Measurements from ENCODE around the gene ZBTB7A.
A peak's percentile ranks its signal among the peaks of the same experiment; 100 is the strongest.

The ZBTB7A gene

GRCh38 chr19:4053423-4054324 is 13.0 kb downstream of the ZBTB7A start:
- no peak for DNase-seq

GRCh38 chr19:4052993-4053422 is 13.7 kb downstream of the ZBTB7A start:
- no peak for DNase-seq

GRCh38 chr19:4052114-4052992 is 14.3 kb downstream of the ZBTB7A start:
- peak in 5 of 14 donors; percentile 26 to 85 (median 34) for DNase-seq

GRCh38 chr19:4051175-4052101 is 15.3 kb downstream of the ZBTB7A start:
- peak in 2 of 14 donors; percentile 15 to 50 for DNase-seq

GRCh38 chr19:4049432-4049831 is 17.3 kb downstream of the ZBTB7A start:
- peak in 1 of 14 donors; percentile 86 for DNase-seq

GRCh38 chr19:4046946-4047683 is 19.6 kb downstream of the ZBTB7A start:
- DNase-seq = no peak

GRCh38 chr19:4046362-4046691 is 20.4 kb downstream of the ZBTB7A start:
- no peak for DNase-seq

GRCh38 chr19:4045597-4046361 is 20.9 kb downstream of the ZBTB7A start:
- no peak for DNase-seq

GRCh38 chr19:4044990-4045465 is 21.7 kb downstream of the ZBTB7A start:
- peak in 1 of 14 donors; percentile 17 for DNase-seq

GRCh38 chr19:4043966-4044715 is 22.6 kb downstream of the ZBTB7A start:
- no peak for DNase-seq

- no peak for DNase-seq
Observed at GRCh38 chr19:4043401-4043800, 23.3 kb downstream of the ZBTB7A start.

GRCh38 chr19:4042731-4043082 is 24.0 kb downstream of the ZBTB7A start:
- no peak for DNase-seq

GRCh38 chr19:4042064-4042730 is 24.5 kb downstream of the ZBTB7A start:
- DNase-seq = no peak

GRCh38 chr19:4038661-4039423 is 27.9 kb downstream of the ZBTB7A start:
- DNase-seq = no peak

GRCh38 chr19:4038057-4038456 is 28.6 kb downstream of the ZBTB7A start:
- DNase-seq = no peak

GRCh38 chr19:4037301-4037949 is 29.3 kb downstream of the ZBTB7A start:
- no peak for DNase-seq

- DNase-seq = no peak
Observed at GRCh38 chr19:4036576-4037300, 30.0 kb downstream of the ZBTB7A start.
